ENCODE measurements around the gene DDAH1.
"Not testable (repeated sequence)": the region's sequence is repeated elsewhere in the genome, so short reads cannot be mapped to it uniquely, and the experiment has no call there.

DDAH1 gene

GRCh38 chr1:85361606-85362296 is 103.2 kb downstream of the DDAH1 start:
- no peak for DNase-seq (ENCODE audit: low read depth in 1 of 2, low spot score in 1 of 2)

GRCh38 chr1:85360730-85361493 is 104.0 kb downstream of the DDAH1 start:
- no peak for DNase-seq (ENCODE audit: low read depth in 1 of 2, low spot score in 1 of 2)

GRCh38 chr1:85359874-85360721 is 104.9 kb downstream of the DDAH1 start:
- no peak for DNase-seq (ENCODE audit: low read depth in 1 of 2, low spot score in 1 of 2)

- no peak for DNase-seq (ENCODE audit: low read depth in 1 of 2, low spot score in 1 of 2)
Observed at GRCh38 chr1:85358702-85359438, 106.1 kb downstream of the DDAH1 start.

GRCh38 chr1:85357817-85358216 is 107.1 kb downstream of the DDAH1 start:
- no peak for DNase-seq (ENCODE audit: low read depth in 1 of 2, low spot score in 1 of 2)

GRCh38 chr1:85356130-85356529 is 108.8 kb downstream of the DDAH1 start:
- DNase-seq (ENCODE audit: low read depth in 1 of 2, low spot score in 1 of 2): no peak

GRCh38 chr1:85352055-85352454 is 112.9 kb downstream of the DDAH1 start:
- no peak for DNase-seq (ENCODE audit: low read depth in 1 of 2, low spot score in 1 of 2)

GRCh38 chr1:85351202-85351828 is 113.6 kb downstream of the DDAH1 start:
- no peak for DNase-seq (ENCODE audit: low read depth in 1 of 2, low spot score in 1 of 2)

GRCh38 chr1:85349224-85349623 is 115.7 kb downstream of the DDAH1 start:
- DNase-seq (ENCODE audit: low read depth in 1 of 2, low spot score in 1 of 2): no peak

GRCh38 chr1:85347908-85348307 is 117.1 kb downstream of the DDAH1 start:
- DNase-seq (ENCODE audit: low read depth in 1 of 2, low spot score in 1 of 2): no peak

GRCh38 chr1:85347275-85347674 is 117.7 kb downstream of the DDAH1 start:
- not testable (repeated sequence) for DNase-seq (ENCODE audit: low read depth in 1 of 2, low spot score in 1 of 2)

GRCh38 chr1:85344256-85344694 is 120.7 kb downstream of the DDAH1 start:
- no peak for DNase-seq (ENCODE audit: low read depth in 1 of 2, low spot score in 1 of 2)

- no peak for DNase-seq (ENCODE audit: low read depth in 1 of 2, low spot score in 1 of 2)
Observed at GRCh38 chr1:85343612-85344255, 121.2 kb downstream of the DDAH1 start.

GRCh38 chr1:85343213-85343611 is 121.7 kb downstream of the DDAH1 start:
- no peak for DNase-seq (ENCODE audit: low read depth in 1 of 2, low spot score in 1 of 2)

- no peak for DNase-seq (ENCODE audit: low read depth in 1 of 2, low spot score in 1 of 2)
Observed at GRCh38 chr1:85342207-85342606, 122.8 kb downstream of the DDAH1 start.

- DNase-seq (ENCODE audit: low read depth in 1 of 2, low spot score in 1 of 2): no peak
Observed at GRCh38 chr1:85340427-85340826, 124.5 kb downstream of the DDAH1 start.

GRCh38 chr1:85339656-85340399 is 125.1 kb downstream of the DDAH1 start:
- no peak for DNase-seq (ENCODE audit: low read depth in 1 of 2, low spot score in 1 of 2)

GRCh38 chr1:85339089-85339488 is 125.9 kb downstream of the DDAH1 start:
- no peak for DNase-seq (ENCODE audit: low read depth in 1 of 2, low spot score in 1 of 2)

- no peak for DNase-seq (ENCODE audit: low read depth in 1 of 2, low spot score in 1 of 2)
Observed at GRCh38 chr1:85334962-85335361, 130.0 kb downstream of the DDAH1 start.

All from activated T-helper 1 cell treated with anti-CD3 and anti-CD28 coated beads, Interleukin-2, amount 50 U/mL, for 16 hours (primary cell).